Stimulated activated CD4-positive, alpha-beta T cell treated with anti-CD3 and anti-CD28 coated beads, Interleukin-15, amount 100 ng/mL, for 48 hours (primary cell): Measurements from ENCODE around the gene PTDSS2.
"Not testable (repeated sequence)": the region's sequence is repeated elsewhere in the genome, so short reads cannot be mapped to it uniquely, and the experiment has no call there.

Experiments
- DNase-seq, 2 donors: peaks; one replicate each; pipeline ENCODE4 v3.0.0-alpha.2; 2020; ENCODE audit warnings: low read depth in 2 of 2

PTDSS2 gene

DNA sequence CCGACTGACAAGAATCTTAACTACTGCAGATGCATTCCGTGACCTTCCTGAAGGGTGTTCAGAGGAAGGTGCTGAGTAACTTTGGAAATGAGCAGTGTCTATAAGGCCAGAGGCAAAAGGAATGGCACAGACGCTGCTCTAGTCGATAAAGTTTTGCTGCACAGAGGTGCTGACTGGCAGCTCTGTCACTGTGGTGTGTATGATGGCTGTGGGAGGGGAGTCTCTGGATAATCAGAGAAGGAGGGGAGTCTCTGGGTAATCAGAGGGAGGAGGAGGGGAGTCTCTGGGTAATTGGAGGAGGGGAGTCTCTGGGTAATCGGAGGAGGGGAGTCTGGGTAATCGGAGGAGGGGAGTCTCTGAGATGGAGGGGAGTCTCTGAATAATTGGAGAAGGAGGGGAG is 18.4 kb downstream of the PTDSS2 start:
- DNase-seq = no peak

DNA sequence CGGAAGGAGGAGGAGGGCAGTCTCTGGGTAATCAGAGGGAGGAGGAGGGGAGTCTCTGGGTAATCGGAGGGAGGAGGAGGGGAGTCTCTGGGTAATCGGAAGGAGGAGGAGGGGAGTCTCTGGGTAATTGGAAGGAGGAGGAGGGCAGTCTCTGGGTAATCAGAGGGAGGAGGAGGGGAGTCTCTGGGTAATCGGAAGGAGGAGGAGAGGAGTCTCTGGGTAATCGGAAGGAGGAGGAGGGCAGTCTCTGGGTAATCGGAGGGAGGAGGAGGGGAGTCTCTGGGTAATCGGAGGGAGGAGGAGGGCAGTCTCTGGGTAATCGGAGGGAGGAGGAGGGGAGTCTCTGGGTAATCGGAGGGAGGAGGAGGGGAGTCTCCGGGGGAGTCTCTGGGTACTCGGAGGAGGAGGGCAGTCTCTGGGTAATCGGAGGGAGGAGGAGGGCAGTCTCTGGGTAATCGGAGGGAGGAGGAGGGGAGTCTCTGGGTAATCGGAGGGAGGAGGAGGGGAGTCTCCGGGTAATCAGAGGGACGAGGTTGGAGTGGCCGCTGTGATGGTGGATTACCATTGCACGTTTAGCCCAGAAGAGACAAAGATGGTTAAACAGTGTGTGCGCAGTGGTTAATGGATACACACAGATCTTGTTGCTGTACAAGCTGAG is 19.1 kb downstream of the PTDSS2 start:
- not testable (repeated sequence) for DNase-seq

DNA sequence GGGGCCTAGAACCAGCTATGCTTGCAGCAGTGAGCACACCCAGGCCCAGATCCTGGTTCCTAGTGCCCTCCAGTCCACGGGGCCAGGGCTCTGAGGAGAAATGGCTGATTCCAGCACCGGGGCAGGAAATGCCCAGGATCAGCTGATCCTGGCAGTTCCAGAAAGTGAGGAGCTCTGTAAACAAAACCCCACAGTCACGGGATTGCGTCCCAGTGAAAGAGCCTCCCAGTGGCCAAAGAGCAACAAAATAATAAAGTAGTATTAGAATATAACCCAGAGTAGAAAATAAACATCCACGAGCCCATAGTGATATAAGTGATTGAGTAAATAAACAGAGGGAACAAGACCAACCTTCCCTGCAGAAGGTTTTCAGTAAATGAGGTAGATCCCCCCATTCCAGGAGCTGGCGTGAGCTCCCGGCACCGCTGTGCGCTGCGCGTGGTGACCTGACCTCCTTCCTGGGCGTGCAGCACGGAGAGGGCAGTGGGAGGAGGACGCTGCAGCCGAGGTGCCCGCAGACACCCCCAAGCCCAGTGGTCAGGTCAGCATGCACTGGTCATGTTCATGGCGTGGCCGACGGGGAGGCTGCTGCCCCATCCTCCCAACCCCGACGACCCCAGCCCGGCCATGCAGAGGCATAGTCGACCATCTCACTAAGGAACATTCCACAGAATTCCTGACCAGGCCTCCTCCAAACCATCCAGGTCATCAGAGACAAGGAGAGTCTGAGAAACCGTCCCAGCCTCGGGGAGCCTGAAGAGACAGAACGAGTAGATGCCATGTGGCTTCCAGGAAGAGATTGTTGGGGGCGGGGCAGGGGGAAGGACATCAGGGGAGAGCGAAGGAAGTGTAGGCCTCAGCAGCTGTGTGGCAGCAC is 19.8 kb downstream of the PTDSS2 start:
- DNase-seq = no peak

DNA sequence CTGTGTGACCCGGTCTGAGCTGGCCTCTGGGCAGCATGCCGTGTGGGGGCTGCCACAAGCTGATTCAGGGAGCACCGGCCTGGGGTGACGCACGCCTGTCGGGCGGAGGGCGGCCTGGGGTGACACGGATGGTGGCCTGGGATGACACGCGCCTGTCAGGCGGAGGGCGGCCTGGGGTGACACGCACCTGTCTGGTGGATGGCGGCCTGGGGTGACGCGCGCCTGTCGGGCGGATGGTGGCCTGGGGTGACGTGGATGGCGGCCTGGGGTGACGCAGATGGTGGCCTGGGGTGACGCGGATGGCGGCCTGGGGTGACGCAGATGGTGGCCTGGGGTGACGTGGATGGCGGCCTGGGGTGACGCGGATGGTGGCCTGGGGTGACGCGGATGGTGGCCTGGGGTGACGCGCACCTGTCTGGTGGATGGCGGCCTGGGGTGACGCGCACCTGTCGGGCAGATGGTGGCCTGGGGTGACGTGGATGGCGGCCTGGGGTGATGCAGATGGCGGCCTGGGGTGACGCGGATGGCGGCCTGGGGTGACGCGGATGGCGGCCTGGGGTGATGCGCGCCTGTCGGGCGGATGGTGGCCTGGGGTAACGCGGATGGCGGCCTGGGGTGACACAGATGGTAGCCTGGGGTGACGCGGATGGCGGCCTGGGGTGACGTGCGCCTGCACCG is 21.5 kb downstream of the PTDSS2 start:
- DNase-seq = no peak

DNA sequence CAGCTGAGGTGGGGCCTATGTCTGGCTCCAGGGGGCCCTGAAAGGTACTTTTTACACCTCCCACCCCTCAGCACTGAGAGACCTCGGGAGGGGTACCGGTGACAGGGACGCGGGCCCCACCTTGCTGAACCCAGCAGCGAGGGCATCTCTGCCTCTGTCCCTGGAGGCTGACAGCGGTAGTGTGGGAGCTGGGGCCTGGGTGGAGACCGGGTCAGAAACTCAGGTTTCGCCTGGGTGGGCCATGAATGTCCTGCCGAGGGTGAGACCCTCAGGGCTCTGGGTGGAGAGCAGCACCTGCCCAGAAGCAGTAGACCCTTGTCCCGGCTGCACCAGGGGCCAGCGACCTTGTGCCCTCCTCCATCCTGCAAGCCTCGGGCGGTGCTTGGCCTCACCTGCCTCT is 22.2 kb downstream of the PTDSS2 start:
- DNase-seq = no peak

DNA sequence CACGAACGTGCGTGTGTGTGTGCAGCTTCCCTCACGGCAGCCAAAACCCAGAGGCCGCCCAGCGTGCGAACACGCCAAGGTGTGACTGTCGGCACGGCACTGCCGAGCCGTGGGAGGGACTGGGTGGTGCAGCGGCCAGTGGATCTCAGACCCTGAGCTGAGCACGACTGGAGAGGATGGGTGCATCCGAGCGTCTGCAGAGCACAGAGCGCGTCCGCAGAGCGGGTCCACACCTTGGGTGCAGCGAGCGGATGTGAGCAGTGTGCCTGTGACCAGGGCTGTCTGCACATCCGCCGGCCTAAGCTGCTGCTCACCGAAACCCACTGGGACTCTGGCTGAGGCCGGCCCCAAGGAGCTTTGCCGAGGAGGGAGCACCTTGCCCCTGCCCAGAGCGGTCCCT is 22.7 kb downstream of the PTDSS2 start:
- DNase-seq = no peak

DNA sequence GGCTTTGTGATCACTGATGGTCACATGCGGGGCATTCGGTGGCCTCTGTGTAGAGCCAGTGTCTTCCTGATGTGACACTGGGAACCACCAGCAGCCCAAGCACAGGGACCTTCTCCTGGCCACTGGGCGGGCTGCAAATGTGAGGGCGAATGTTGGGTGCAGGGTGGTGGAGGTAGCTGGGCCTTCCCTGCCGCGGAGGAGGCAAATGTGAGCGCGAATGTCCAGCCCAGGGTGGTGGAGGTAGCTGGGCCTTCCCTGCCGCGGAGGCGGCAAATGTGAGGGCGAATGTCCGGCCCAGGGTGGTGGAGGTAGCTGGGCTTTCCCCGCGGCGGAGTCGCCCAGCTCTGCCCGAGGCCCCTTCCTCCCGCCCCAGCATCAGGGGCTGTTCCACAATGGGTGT is 23.3 kb downstream of the PTDSS2 start:
- DNase-seq = no peak

DNA sequence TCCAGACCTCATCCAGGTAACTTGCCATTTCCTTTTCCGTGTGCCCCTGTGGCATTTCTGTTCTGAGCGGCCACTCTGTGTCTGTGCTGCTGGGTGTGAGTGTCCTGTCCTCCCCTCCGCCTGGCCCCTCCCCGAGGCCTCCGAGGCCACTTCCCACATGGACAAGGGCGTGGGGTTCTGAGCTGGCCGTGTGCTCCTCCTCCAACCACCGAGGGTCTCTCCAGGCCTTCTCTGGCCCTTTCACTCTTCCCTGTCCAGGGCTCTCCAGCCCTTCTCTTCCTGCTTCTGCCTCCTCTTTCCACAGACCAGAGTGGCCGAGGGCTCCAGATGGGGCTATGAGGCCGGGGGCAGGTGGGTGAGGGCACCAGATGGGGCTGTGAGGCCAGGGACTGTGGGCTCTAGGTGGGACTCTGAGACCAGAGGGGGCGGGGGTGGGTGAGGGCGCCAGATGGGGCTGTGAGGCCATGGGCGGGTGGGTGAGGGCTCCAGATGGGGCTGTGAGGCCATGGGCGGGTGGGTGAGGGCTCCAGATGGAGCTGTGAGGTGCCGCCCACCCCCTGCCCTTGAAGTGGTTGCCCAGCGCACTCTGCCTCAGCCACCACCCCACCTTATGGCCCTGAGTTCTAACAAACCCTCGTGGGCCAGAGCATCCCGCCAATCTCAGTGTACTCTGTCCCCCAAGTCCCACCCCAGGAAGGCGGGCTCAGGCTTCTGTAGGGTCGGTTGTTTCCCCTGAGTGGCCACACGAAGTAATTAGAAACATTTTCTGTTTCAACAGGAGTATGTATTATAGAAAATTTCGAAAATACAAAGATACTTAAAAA is 24.1 kb downstream of the PTDSS2 start:
- no peak for DNase-seq

DNA sequence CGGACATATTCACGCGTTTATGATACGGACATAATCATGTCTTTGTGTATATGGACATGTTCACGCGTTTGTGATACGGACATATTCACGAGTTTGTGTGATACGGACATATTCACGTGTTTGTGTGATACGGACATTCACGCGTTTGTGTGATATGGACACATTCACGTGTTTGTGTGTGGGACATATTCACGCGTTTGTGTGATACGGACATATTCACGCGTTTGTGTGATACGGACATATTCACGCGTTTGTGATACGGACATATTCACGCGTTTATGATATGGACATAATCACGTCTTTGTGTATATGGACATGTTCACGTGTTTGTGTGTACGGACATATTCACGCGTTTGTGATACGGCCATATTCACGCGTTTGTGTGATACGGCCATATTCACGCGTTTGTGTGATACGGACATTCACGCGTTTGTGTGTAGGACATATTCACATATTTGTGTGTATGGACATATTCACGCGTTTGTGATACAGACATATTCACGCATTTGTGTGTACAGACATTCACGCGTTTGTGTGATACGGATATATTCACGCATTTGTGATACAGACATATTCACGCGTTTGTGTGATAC is 24.9 kb downstream of the PTDSS2 start:
- DNase-seq = no peak

DNA sequence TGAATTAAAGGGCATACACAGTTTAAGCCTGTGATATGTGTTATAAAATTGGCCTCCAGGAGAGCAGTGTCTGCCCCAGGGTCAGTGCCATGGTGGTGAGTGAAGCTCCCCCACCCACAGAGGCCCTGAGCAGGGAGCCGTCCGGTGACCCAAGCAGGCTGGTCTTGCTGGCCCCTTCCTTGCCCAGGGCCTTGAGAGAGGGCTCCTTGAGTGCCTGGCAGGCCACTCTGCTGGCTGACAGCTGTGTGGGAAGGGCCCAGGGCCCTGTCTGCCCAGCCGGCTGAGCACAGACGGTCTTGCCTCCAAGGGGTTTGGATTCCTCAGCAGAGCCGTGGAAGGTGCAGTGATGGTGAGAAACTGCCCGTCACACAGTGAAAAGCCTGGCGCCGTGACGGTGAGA is 25.9 kb downstream of the PTDSS2 start:
- no peak for DNase-seq

DNA sequence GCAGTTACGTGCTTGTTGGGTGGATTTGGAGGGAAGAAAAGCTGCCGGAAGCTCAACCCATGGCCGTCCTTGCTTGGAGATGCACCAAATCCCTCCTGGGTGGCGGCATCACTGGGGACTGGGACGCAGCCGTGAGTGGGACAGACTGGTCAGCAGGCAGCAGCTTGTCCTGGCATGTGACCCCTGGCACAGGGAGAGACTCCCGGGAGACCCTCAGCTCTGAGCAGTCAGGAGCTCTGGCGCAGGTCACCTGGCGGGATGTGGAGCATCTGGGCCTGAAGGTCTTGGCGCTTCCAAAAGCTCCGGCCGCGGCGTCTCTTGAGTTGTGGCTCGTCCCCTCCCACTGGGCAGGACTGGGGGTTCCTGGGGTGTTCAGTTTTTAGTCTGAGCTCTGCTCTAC is 26.3 kb downstream of the PTDSS2 start:
- no peak for DNase-seq

DNA sequence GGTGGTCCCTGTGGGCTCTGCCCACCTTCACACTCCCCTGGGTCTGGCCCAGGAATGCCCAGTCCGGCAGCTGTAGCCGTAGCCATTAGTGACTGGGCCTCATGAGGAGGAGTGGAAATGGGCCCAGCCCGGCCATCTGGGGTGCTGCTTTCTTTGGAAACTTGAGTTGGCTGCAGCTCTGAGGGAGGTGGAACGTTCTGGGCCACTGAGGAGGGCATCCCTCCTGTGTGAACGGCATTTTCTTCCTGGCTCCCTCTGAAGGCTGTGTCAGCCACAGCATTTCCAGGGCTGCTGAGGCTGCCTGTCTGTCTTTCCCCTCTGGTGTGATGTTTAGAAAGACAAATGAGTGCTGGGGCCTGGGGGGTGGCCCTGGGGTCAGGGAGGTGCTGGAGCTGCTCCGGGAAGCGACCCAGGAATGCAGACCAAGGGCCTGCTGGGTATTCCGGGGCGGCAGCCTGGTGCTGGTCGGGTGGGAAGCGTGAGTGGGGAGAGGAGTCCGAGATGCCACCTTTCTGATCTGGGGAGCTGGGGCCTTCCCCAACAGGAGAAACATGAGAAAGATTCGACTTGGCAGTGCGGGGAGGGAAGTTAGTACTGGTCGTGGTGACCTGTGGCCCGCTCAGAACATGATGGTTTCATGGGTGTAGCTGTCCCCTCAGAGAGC is 27.1 kb downstream of the PTDSS2 start:
- DNase-seq = no peak

DNA sequence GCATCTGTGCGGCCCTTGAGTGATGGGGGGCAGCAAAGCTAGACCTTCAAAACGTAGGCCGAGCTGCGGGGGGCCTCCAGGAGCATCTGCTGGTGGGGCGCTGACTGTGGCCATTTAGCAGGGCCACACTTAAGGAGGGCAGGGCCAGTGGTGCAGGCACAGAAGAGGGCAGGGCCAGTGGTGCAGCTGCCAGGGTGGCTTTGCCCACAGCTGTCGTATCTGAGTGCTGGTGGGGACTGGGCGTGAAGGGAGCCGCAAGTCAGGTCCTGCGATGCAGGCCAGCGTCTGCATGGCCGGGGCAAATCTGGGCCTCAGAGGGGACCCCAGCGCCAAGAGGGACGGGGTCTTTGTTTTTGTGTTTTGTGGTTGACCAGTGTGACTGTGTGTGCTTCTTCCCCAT is 29.2 kb downstream of the PTDSS2 start:
- DNase-seq = no peak

DNA sequence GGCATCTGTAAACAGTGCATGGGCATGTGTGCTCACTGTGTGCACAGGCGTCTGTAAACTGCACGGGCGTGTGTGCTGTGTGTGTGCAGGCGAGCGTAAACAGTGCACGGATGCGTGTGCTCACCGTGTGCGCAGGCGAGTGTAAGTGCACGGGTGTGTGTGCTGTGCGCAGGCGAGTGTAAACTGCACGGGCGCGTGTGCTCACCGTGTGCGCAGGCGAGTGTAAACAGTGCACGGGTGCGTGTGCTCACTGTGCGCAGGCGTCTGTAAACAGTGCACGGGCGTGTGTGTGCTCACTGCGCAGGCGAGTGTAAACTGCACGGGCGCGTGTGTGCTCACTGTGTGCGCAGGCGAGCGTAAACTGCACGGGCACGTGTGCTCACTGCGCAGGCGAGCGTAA is 34.5 kb downstream of the PTDSS2 start:
- DNase-seq = no peak

DNA sequence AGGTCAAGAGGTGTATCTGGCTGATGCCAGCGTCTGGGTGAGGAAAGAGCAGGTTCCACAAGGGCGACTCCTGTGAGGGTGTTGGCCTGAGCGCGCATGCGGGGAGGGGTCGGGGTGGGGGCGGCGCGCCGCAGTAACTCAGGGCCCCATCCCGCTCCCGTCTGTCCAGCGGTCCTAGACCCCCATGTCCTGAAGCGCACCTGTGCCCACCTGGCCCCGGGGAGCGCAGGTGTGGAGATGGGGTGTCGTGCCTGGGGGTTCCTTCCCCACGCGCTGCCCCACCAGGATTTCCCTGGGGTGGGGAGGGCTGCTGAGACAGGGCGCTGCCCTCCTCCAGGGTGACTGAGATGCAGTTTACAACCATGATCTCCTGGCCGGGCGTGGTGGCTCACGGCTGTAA is 36.1 kb downstream of the PTDSS2 start:
- DNase-seq = no peak

DNA sequence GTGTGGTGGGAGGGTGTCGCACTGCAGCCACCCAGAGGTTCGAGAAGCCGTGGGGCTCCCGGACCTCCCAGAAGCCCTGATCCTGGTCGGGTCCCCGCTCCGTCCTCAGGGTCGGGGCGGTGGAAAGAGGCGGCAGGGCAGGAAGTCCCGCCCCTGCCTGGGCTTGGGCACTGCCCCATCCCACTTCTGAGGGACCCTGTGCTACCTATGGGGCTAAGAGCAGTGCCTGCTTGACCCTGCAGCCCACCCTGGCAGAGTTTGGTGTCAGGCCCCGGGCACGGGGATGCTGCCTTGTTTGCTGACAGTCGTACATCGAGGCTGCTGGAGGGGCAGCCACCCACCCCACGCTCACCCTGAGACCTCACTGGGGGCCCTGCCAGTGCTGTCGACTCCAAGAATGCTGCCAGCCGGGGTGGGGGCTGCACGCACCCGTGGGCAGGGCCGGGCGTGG is 37.5 kb downstream of the PTDSS2 start:
- no peak for DNase-seq

DNA sequence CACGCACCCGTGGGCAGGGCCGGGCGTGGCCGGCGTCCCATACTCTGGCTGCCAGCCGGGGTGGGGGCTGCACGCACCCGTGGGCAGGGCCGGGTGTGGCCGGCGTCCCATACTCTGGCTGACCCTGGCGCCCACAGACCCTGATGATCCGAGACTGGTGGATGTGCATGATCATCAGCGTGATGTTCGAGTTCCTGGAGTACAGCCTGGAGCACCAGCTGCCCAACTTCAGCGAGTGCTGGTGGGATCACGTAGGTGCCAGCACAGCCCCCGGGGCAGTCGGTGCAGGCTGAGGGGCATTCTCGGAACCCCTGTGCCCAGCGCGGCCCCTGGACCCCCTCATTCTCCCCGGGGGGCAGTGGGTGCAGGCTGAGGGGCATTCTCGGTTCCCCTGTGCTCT is 38.0 kb downstream of the PTDSS2 start:
- DNase-seq = no peak

DNA sequence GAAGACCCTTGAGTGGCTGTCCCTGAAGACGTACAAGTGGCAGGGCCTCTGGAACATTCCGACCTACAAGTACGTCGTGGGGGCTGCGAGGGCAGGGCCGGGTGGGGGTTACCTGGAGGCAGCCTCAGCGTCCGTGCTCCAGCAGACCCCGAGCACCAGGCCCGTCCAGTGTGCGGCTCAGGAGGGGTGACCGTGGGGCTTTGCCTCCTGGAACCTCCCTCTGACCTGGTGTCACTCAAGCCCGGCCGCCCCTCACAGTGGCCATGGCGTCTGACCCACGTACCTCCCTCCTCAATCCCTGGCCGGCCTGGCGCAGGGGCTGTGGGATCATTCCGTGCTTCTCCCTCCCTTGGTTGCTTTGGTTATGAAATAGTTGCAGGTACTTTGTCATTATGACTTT is 38.5 kb downstream of the PTDSS2 start:
- DNase-seq = no peak

DNA sequence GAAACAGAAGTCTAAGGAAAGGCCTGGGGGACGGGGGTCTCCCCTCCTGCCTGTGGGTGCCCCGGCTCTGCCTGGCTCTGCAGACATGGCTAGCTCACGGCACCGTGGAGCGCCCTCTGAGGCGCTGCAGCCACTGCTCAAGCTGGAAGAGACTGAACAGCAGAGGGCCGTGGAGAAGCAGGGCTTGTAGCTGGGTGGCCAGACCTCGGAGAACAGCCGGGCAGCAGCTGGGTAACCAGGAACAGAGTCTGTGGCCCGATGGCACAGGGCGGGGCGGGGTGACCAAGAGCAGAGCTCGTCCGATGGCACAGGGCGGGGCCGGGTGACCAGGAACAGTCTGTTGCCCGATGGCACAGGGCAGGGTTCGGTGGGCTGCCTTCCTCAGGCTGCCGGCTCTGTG is 38.9 kb downstream of the PTDSS2 start:
- DNase-seq = no peak

DNA sequence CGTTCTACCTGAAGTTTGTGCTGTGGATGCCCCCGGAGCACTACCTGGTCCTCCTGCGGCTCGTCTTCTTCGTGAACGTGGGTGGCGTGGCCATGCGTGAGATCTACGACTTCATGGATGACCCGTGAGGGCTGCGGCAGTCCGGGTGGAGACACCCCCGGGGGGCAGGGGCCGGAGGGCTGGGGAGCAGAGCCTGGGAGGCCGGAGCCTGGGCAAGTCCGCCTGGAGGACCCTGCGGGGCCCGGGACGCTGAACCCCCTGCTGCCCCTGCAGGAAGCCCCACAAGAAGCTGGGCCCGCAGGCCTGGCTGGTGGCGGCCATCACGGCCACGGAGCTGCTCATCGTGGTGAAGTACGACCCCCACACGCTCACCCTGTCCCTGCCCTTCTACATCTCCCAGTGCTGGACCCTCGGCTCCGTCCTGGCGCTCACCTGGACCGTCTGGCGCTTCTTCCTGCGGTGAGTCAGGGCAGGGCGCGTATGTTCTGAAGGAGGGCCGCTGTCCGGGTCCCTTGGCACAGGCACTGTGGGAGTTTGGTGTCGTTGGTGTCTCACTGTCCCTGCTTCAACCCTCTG is 39.6 kb downstream of the PTDSS2 start:
- DNase-seq = no peak
